HepG2 (cell line): ENCODE measurements around the gene SFI1. TPM values are rescaled to one million over a fixed set of nuclear protein-coding genes. Genes with fewer than 3 reads are reported as not detected.

Source experiments
- ARID4A ChIP-seq: sonication (generic); formaldehyde crosslinking; IDR thresholded peaks from 2 replicates; pipeline ENCODE4 v1.5.0; 2020; ENCODE audit warnings: mild to moderate bottlenecking, missing genetic modification reagents, borderline replicate concordance
- ARID5B ChIP-seq: IDR thresholded peaks from 2 replicates; pipeline ENCODE4 v1.4.0; 2020; ENCODE audit warnings: mild to moderate bottlenecking, missing genetic modification reagents
- FOSL2 ChIP-seq: sonication (generic); formaldehyde crosslinking; IDR thresholded peaks from 2 replicates; pipeline ENCODE4 v1.4.0; 2020; ENCODE audit warnings: missing genetic modification reagents
- NR2F2 ChIP-seq: IDR thresholded peaks from 2 replicates; pipeline ENCODE4 v1.6.1; 2012; ENCODE audit warnings: low read depth, inconsistent platforms, borderline replicate concordance
- POGZ ChIP-seq: sonication (generic); formaldehyde crosslinking; IDR thresholded peaks from 2 replicates; pipeline ENCODE4 v1.4.0; 2020; ENCODE audit warnings: mild to moderate bottlenecking, missing genetic modification reagents
- SAP130 ChIP-seq: IDR thresholded peaks from 2 replicates; pipeline ENCODE4 v1.6.1; 2016; ENCODE audit warnings: low read depth
- TEAD3 ChIP-seq: optimal IDR thresholded peaks from 2 replicates; pipeline ENCODE3; 2016; ENCODE audit warnings: borderline replicate concordance
- ZBTB3 ChIP-seq: sonication (generic); formaldehyde crosslinking; IDR thresholded peaks from 2 replicates; pipeline ENCODE4 v1.4.0; 2020; ENCODE audit warnings: low read depth, mild to moderate bottlenecking, moderate library complexity, missing genetic modification reagents, borderline replicate concordance
- polyA plus RNA-seq, 8 experiments: library from polyadenylated mRNA; depleted of rRNA in 3 of 8; stranded (reverse) in 7 of 8; unstranded in 1 of 8; fragments of >200 nt; fragmentation: Illumina TruSeq in 4 of 8; extraction: Trizol in 4 of 8; gene quantifications; 2 replicates each; pipeline versions ENCODE4 v1.2.1 to v1.2.3, GENCODE V29; 2011 to 2016; ENCODE audit warnings: low read depth in 4 of 8, missing spikeins in 1 of 8, mixed read lengths in 1 of 8; ENCODE audit not compliant: insufficient read depth in 1 of 8
- total RNA-seq, 5 experiments: library from RNA; depleted of rRNA; stranded (reverse); fragments of >200 nt; fragmentation: Illumina TruSeq; extraction: Trizol; gene quantifications; 2 replicates each; pipeline ENCODE4 v1.2.3, GENCODE V29; 2016; ENCODE audit warnings: low read depth in 1 of 5
- TF ChIP-seq, protein P1 (sequence below): sonication (generic); formaldehyde crosslinking; IDR thresholded peaks from 2 replicates; pipeline ENCODE4 v1.5.0; 2020; ENCODE audit warnings: missing genetic modification reagents, mild to moderate bottlenecking, borderline replicate concordance
- TF ChIP-seq, protein P2 (sequence below): sonication (generic); formaldehyde crosslinking; IDR thresholded peaks from 2 replicates; pipeline ENCODE4 v1.4.0; 2020; ENCODE audit warnings: mild to moderate bottlenecking, missing genetic modification reagents
- TF ChIP-seq, protein P3 (sequence below): sonication (generic); formaldehyde crosslinking; IDR thresholded peaks from 2 replicates; pipeline ENCODE4 v1.8.1; 2023; ENCODE audit warnings: mild to moderate bottlenecking, missing genetic modification reagents
- TF ChIP-seq, protein P4 (sequence below): sonication (generic); formaldehyde crosslinking; IDR thresholded peaks from 2 replicates; pipeline ENCODE4 v1.4.0; 2020; ENCODE audit warnings: low read depth, mild to moderate bottlenecking, missing genetic modification reagents
- TF ChIP-seq, protein P5 (sequence below): sonication (generic); formaldehyde crosslinking; IDR thresholded peaks from 2 replicates; pipeline ENCODE4 v1.4.0; 2020; ENCODE audit warnings: missing genetic modification reagents, low read depth, mild to moderate bottlenecking, borderline replicate concordance

Gene SFI1
- total and polyA plus RNA-seq, 2 of the 13 experiments (the other 11 are each of a cell fraction or from before 2014, with no cell fraction given): 20.5 to 40.1 TPM

- TF ChIP-seq, protein P1, sequence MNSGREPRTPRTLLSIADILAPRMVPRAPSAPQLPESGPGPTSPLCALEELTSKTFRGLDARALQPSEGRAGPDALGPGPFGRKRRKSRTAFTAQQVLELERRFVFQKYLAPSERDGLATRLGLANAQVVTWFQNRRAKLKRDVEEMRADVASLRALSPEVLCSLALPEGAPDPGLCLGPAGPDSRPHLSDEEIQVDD (CRISPR knock-in tag): no peak
- TF ChIP-seq, protein P2, sequence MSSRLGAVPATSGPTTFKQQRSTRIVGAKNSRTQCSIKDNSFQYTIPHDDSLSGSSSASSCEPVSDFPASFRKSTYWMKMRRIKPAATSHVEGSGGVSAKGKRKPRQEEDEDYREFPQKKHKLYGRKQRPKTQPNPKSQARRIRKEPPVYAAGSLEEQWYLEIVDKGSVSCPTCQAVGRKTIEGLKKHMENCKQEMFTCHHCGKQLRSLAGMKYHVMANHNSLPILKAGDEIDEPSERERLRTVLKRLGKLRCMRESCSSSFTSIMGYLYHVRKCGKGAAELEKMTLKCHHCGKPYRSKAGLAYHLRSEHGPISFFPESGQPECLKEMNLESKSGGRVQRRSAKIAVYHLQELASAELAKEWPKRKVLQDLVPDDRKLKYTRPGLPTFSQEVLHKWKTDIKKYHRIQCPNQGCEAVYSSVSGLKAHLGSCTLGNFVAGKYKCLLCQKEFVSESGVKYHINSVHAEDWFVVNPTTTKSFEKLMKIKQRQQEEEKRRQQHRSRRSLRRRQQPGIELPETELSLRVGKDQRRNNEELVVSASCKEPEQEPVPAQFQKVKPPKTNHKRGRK: no peak
- TF ChIP-seq SAP130 (CRISPR knock-in tag) (0 out of 2 replicates have a peak, but pooled peaks have one; percentile 7), ARID4A (no peak), TEAD3 (CRISPR knock-in tag) (peak; percentile 62), FOSL2 (CRISPR knock-in tag) (peak; percentile 72), NR2F2 (no peak), POGZ (CRISPR knock-in tag) (no peak), ARID5B (CRISPR knock-in tag) (peak; percentile 33), ZBTB3 (CRISPR knock-in tag) (no peak)
- TF ChIP-seq, protein P3, sequence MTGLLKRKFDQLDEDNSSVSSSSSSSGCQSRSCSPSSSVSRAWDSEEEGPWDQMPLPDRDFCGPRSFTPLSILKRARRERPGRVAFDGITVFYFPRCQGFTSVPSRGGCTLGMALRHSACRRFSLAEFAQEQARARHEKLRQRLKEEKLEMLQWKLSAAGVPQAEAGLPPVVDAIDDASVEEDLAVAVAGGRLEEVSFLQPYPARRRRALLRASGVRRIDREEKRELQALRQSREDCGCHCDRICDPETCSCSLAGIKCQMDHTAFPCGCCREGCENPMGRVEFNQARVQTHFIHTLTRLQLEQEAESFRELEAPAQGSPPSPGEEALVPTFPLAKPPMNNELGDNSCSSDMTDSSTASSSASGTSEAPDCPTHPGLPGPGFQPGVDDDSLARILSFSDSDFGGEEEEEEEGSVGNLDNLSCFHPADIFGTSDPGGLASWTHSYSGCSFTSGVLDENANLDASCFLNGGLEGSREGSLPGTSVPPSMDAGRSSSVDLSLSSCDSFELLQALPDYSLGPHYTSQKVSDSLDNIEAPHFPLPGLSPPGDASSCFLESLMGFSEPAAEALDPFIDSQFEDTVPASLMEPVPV (CRISPR knock-in tag): no peak
- TF ChIP-seq, protein P4, sequence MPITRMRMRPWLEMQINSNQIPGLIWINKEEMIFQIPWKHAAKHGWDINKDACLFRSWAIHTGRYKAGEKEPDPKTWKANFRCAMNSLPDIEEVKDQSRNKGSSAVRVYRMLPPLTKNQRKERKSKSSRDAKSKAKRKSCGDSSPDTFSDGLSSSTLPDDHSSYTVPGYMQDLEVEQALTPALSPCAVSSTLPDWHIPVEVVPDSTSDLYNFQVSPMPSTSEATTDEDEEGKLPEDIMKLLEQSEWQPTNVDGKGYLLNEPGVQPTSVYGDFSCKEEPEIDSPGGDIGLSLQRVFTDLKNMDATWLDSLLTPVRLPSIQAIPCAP (CRISPR knock-in tag): no peak
- TF ChIP-seq, protein P5, sequence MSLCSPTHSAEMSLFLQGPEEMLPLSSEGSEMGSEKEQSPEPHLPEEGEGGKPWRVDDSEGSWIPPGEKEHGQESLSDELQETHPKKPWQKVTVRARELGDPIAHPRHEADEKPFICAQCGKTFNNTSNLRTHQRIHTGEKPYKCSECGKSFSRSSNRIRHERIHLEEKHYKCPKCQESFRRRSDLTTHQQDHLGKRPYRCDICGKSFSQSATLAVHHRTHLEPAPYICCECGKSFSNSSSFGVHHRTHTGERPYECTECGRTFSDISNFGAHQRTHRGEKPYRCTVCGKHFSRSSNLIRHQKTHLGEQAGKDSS: no peak
These were observed 87.6 kb downstream of the SFI1 start (continued) for GRCh38 chr22:31583861-31584485.
